Nephron progenitor cell (in vitro differentiated cells): ENCODE measurements around the gene LOXHD1.
A peak's percentile ranks its signal among the peaks of the same experiment; 100 is the strongest.

ENCODE experiments used
- DNase-seq: peaks from one replicate; pipeline ENCODE4 v3.0.0; 2021
- H3K27ac Mint-ChIP-seq: 2 replicates; pipeline ENCODE4 v1.8.0; 2021; ENCODE audit warnings: mild to moderate bottlenecking, moderate library complexity, mixed read lengths
- H3K27me3 Mint-ChIP-seq: 2 replicates; pipeline ENCODE4 v1.8.0; 2021; ENCODE audit warnings: mild to moderate bottlenecking, low read depth, mixed read lengths; ENCODE audit not compliant: poor library complexity
- H3K36me3 Mint-ChIP-seq: 2 replicates; pipeline ENCODE4 v1.8.0; 2021; ENCODE audit warnings: low read depth, mixed read lengths
- H3K4me1 Mint-ChIP-seq: 2 replicates; pipeline ENCODE4 v1.8.0; 2021; ENCODE audit warnings: mixed read lengths
- H3K4me3 Mint-ChIP-seq: 2 replicates; pipeline ENCODE4 v1.8.0; 2021; ENCODE audit warnings: mild to moderate bottlenecking, moderate library complexity, mixed read lengths
- H3K9me3 Mint-ChIP-seq: 2 replicates; pipeline ENCODE4 v1.8.0; 2021; ENCODE audit warnings: mild to moderate bottlenecking, moderate library complexity, mixed read lengths
- CTCF ChIP-seq: fragments of 200-600 bp; sonication (generic); IDR thresholded peaks from 2 replicates; pipeline ENCODE4 v1.5.0; 2021; ENCODE audit warnings: antibody characterized with exemption

LOXHD1 gene

GRCh38 chr18:46436621-46437020 is 220.4 kb downstream of the LOXHD1 start:
- H3K9me3 Mint-ChIP-seq: no peaks in the 10 kb centered on the region
- no peak for DNase-seq
- TF ChIP-seq CTCF: no peak
- peaks cover 6% of the 10 kb centered on the region for H3K27me3 Mint-ChIP-seq
- no peak overlapping the region for H3K27ac Mint-ChIP-seq
- H3K36me3 Mint-ChIP-seq: peaks cover 54% of the 10 kb centered on the region
- H3K4me3 Mint-ChIP-seq: no peak overlapping the region
- H3K4me1 Mint-ChIP-seq: peaks cover 30% of the 10 kb centered on the region

GRCh38 chr18:46435031-46435430 is 222.0 kb downstream of the LOXHD1 start:
- H3K36me3 Mint-ChIP-seq: peaks cover 38% of the 10 kb centered on the region
- peaks cover 6% of the 10 kb centered on the region for H3K27me3 Mint-ChIP-seq
- H3K27ac Mint-ChIP-seq: no peak overlapping the region
- peaks cover 46% of the 10 kb centered on the region for H3K4me1 Mint-ChIP-seq
- H3K9me3 Mint-ChIP-seq: no peaks in the 10 kb centered on the region
- no peak overlapping the region for H3K4me3 Mint-ChIP-seq
- DNase-seq: no peak
- no peak for TF ChIP-seq CTCF

- Mint-ChIP-seq H3K4me3 (no peak overlapping the region), H3K9me3 (no peaks in the 10 kb centered on the region), H3K27ac (no peak overlapping the region), H3K27me3 (peaks cover 6% of the 10 kb centered on the region), H3K4me1 (peaks cover 50% of the 10 kb centered on the region), H3K36me3 (peaks cover 35% of the 10 kb centered on the region)
- no peak for TF ChIP-seq CTCF
- DNase-seq: no peak
Observed at GRCh38 chr18:46434629-46435028, 222.4 kb downstream of the LOXHD1 start.

GRCh38 chr18:46433121-46433826 is 223.7 kb downstream of the LOXHD1 start:
- H3K4me1 Mint-ChIP-seq: peaks cover 57% of the 10 kb centered on the region
- TF ChIP-seq CTCF: no peak
- DNase-seq: no peak
- peaks cover 27% of the 10 kb centered on the region for H3K36me3 Mint-ChIP-seq
- H3K4me3 Mint-ChIP-seq: no peak overlapping the region
- peaks cover 2% of the 10 kb centered on the region for H3K27me3 Mint-ChIP-seq
- no peaks in the 10 kb centered on the region for H3K9me3 Mint-ChIP-seq
- H3K27ac Mint-ChIP-seq: no peak overlapping the region

- Mint-ChIP-seq H3K9me3 (no peaks in the 10 kb centered on the region), H3K27me3 (peaks cover 5% of the 10 kb centered on the region), H3K36me3 (peaks cover 32% of the 10 kb centered on the region), H3K4me3 (peak overlapping the region; percentile 18), H3K4me1 (peaks cover 68% of the 10 kb centered on the region), H3K27ac (peak overlapping the region; percentile 70)
- no peak for DNase-seq
- TF ChIP-seq CTCF: no peak
Observed at GRCh38 chr18:46431522-46432171, 225.4 kb downstream of the LOXHD1 start.
